ENCODE data around the gene CDC14B.

GRCh38 chr9:96564217-96564616 lies 55.4 kb downstream of the CDC14B start:
- no peak for TF ChIP-seq CTCF (IDR thresholded peaks at IDR 0.05; ENCODE audit: low read depth, low read length, poor library complexity, severe bottlenecking)
- TF ChIP-seq EZH2phosphoT487 (IDR thresholded peaks at IDR 0.05; ENCODE audit: borderline replicate concordance, low read length): no peak
